Measurements from ENCODE around the gene CEACAM3.

The CEACAM3 gene

DNA sequence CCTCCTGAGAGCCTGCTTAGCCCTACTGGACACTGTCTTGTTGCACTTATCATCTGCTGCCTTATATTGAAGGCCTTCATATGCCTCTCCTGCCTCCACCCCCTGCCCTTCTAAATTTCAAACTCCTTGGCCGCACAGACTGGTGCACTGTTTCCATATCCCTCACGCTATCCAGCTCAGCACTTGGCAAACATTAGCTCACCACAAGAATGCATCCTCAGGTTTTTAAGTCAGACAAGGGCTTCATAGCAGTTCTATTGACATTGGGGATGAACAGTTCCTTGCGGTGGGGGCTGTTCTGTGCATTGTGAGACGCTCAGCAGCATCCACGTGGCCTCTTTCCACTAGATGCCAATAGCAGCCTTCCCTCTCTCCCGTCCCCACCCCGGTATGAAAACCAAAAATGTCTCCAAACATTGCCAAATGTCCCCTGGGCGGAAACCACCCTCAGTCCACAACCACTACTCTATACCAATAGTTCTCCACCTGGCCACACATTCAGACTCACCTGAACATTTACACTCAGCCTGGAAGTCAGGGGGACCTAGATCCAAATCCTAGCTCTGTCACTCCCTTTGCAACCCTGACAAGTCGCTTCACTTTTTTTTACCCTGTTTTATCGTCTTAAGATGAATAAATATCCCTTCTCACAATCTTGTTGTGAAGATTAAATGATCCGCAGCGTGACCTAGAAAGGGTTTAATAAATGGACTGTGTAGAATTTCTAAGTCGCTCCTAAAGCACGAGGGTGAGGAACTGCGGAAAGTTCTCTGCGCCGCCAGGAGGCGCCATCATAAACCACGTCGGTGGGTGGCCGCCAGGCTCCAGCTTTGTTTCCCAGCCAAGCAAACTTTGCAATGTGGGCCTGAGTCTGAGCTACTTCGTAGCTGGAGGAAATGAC lies 3.6 kb upstream of the CEACAM3 start:
- DNase-seq: peak in 15 of 51 donors; percentile 1 to 29 (median 9)

DNA sequence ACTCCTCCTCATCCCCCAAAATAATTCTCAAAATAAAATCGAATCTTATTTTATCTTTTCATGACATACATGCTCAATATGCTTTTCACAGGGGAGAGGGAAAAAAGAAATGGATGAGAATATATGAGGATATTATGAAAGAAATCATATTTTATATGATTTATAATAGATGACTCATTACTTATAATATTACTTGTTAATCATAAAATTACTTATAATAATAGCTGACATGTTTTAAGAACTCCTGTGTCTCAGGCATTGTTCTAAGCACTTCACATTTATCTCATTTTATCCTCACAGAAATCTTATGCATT lies 3.0 kb upstream of the CEACAM3 start:
- no peak for DNase-seq

DNA sequence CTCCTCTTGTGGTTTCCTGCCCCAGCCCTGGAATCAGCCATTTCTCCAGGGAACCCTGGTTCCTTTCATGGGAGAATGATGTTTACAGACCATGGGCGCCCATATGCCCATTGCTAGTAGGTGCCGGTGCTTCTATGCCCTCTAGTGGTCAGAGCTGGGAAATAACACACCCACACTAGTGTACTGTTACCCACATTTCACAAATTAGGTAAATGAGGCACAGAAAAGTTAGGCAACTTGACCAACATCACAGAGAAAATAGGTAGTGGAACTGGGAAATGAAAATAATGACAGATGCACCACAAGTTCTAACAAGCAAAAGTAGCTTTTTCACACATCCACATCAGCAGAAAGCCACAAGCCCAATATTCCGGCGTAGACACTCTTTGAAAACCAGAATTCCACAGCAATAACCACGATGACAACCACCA lies 1.3 kb upstream of the CEACAM3 start:
- peak in 14 of 51 donors; percentile 1 to 33 (median 12) for DNase-seq

GRCh38 chr19:41796901-41797300 lies 514 bp downstream of the CEACAM3 start:
- DNase-seq: no peak

GRCh38 chr19:41799444-41800000 lies 3.1 kb downstream of the CEACAM3 start:
- no peak for DNase-seq

GRCh38 chr19:41801031-41801430 lies 4.6 kb downstream of the CEACAM3 start:
- DNase-seq: no peak

- DNase-seq: no peak
Observed at GRCh38 chr19:41801792-41802211, 5.4 kb downstream of the CEACAM3 start.

DNA sequence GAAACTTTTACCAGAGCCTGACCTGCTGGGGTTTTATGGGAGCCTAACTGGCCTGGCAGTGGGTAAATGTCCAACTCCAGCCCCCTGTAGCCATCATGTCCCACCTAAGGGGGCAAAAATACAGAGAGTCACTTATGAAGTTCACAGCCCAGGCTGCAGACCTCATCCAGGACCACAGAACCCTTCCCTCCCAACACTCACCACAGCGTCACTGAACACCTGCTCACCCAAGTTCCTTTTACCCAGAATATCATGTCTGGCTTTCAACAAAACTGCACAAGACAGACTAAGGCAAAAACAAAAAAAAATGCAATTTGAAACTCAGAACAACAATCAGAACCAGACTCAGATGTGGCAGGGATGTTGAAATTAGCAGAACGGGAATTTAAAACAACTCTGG lies 6.4 kb downstream of the CEACAM3 start:
- no peak for DNase-seq

DNA sequence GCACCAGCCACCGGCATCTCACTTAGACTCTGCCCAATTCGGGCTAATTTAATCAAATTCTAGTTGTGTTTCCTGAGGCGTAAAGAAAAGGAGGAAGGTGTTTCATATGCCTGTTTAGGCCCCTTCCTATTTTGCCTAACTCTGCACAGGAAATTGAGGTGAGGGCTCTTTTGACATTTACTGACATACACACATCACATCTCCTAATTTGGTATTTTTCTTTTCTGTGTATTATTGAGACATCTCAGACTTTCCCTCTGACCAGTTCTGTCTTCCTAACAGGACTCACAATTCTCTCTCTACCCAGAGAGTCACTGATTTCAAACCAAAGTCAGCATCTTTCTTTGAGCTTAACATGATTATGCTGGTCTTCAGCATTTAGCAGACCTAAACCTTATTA lies 7.9 kb downstream of the CEACAM3 start:
- DNase-seq: no peak

DNA sequence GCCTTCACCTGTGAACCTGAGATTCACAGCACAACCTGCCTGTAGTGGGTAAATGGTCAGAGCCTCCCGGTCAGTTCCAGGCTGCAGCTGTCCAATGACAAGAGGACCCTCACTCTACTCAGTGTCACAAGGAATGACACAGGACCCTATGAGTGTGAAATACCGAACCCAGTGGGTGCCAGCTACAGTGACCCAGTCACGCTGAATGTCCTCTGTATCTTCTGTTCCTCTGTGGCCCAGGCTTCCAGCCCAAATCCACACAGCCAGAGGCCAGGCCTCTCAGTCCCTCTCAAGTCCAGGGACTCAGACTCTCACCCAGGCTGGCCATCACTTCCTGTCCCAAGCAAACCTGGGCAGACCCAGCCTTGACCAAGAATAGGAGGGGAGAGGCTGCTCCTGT lies 10.8 kb downstream of the CEACAM3 start:
- DNase-seq: no peak

GRCh38 chr19:41808663-41809566 lies 12.5 kb downstream of the CEACAM3 start:
- DNase-seq: peak in 1 of 51 donors; percentile 1

DNA sequence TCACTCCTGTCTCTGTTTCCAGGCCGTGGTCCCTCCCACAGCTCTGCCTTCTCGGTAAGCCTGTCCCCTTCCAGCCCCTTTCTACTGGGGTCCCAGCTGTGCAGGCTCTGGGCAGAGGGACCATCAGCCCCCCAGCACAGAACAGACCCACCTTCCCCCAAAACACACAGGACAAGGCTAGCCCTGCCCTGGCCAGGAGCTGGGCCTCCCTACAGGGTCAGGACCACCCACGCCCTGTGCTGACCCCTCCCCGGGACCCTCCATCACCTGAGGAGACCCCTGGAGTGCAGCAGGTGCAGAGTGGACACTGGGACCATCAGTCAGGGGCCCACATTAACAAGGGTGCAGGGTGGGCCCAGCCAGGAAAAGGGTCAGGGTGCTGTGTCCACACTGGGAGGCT lies 13.9 kb downstream of the CEACAM3 start:
- DNase-seq: no peak

DNA sequence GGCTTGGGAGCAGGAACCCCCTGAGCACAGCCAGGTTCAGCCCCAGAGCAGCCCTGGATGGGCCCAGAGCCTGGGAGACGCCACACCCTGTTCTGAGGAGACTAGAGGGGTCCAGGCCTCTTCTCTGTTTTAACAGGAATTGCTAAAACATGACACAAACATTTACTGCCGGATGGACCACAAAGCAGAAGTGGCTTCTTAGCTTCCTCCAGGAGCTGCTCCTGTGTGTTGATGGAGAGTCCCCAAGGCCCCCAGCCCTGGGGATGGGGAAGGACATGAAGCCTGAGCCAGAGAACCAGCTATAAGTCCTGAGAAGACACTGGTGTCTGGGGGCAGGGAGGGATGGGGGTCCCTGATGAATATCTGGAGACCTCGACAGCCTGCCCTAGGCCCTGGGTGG lies 14.6 kb downstream of the CEACAM3 start:
- DNase-seq: peak in 13 of 51 donors; percentile 1 to 37 (median 6)

- no peak for DNase-seq
Observed at GRCh38 chr19:41811981-41812380, 15.6 kb downstream of the CEACAM3 start.

GRCh38 chr19:41813911-41814310 lies 17.5 kb downstream of the CEACAM3 start:
- no peak for DNase-seq

GRCh38 chr19:41815301-41815700 lies 18.9 kb downstream of the CEACAM3 start:
- DNase-seq: no peak

DNA sequence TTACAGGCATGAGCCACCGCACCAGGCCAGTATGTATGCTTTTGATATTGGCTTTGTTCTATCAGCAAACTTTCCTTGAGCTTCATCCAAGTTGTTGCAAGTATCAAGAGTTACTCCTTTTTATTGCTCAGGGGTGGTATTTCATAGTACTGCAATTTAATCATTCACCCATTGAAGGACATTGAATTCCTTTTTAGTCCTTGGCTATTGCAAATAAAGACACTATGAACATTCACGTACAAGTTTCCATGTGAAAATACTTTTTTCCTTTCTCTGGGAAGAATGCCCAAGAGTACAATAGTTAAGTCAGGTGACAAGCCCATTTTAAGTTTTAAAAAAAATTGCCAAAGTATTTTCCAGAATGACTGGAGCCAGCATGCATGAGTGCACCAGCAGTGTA lies 20.4 kb downstream of the CEACAM3 start:
- DNase-seq: no peak

GRCh38 chr19:41821003-41821735 lies 24.8 kb downstream of the CEACAM3 start:
- DNase-seq: peak in 8 of 51 donors; percentile 1 to 20 (median 6)

DNA sequence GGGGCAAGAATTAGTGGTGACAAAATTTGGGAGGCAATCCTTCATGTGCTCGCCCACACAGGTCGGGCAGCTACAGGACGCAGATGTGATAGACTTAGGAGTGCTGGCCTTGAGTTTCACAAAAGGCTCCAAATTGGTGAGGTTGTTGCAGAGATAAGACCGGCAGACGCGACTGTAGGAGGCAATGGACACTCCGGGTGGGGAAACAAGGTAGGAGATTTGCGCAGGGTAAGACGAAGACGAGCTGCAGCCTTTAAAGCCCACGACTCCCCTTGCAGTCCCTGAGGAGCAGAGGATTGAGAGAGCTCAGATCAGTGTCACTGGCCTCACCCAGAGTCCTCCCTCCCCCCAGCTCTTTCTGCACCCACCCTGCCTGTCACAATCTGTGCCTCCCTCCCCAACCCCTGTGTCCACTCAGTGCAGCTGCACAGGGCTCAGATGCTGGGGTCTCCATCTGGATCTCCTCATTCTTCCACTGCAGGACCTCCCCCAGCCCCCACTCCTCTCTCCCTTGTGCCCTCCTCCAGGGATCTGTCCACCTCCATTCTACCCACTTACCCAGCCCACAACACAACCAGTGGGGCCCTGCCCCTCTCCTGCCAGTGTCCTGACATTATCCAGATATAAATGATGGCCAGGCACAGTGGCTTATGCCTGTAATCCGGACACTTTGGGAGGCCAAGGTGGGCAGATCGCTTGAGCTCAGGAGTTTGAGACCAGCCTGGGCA lies 41.8 kb downstream of the CEACAM3 start:
- no peak for DNase-seq

DNA sequence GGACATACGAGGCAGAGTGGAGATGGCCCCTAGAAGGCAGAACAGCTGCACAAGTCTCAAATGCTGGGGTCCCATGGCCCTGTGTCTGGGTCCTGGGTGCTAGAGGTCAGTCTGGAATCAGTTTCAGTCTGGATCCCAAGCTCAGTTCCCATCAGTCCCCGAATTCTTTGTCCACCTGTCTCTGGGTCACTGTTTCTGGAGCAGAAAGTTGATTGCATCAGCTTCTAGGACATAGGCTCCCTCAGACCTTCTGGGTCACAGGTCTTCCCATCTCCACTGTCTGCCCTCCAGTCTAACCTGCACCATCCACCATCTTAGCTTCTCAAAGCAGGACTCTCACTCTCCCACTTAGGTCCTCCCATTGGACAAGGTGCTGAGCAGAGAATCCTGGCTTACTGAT lies 42.8 kb downstream of the CEACAM3 start:
- no peak for DNase-seq

DNA sequence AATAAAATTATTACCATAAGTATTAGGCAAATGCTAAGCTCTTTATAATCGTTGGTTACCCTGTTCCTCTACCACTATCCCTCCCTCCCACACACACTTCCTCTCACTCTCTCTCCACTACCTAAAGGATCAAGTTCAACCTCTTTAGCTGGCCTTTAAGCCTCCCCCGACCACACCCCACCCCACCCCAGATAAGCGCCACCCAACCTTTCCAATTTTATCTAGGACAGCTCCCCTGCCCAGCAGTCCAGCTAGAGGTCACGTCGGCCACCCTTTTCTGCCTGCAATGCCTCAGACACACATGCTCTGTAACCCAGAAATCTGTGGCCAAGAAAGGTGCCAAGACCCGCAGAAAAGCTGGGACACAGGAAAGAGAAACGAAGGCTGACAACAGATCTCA lies 47.0 kb downstream of the CEACAM3 start:
- no peak for DNase-seq
